Neutrophil (primary cell): ENCODE measurements around the gene PEMT.
A peak's percentile ranks its signal among the peaks of the same experiment; 100 is the strongest.

Experiments used
- H3K27ac ChIP-seq: fragments of 200-600 bp; sonication (generic); 2 replicates; pipeline ENCODE4 v1.5.1; 2016; ENCODE audit warnings: mild to moderate bottlenecking, moderate library complexity
- H3K27me3 ChIP-seq: fragments of 200-600 bp; sonication (generic); 2 replicates; pipeline ENCODE4 v1.6.0; 2016; ENCODE audit warnings: mild to moderate bottlenecking
- H3K36me3 ChIP-seq: fragments of 200-600 bp; sonication (generic); 2 replicates; pipeline ENCODE4 v1.5.1; 2017
- H3K4me1 ChIP-seq, 2 experiments: fragments of 200-600 bp in 1 of 2; sonication (generic) in 1 of 2; 1 replicate in 1 of 2; 2 replicates in 1 of 2; pipeline versions ENCODE4 v1.5.1 to v1.6.1; 2013 to 2016; ENCODE audit warnings: low read depth in 1 of 2, low read length in 1 of 2, mild to moderate bottlenecking in 1 of 2, moderate library complexity in 1 of 2; ENCODE audit not compliant: control insufficient read depth in 1 of 2, insufficient read depth in 1 of 2
- H3K4me3 ChIP-seq, 2 experiments: fragments of 200-600 bp in 1 of 2; sonication (generic) in 1 of 2; 1 replicate in 1 of 2; 2 replicates in 1 of 2; pipeline ENCODE4 v1.5.1; 2013 to 2016; ENCODE audit warnings: low read depth in 1 of 2, low read length in 1 of 2, mild to moderate bottlenecking in 1 of 2, moderate library complexity in 1 of 2
- H3K9me3 ChIP-seq: fragments of 200-600 bp; sonication (generic); 2 replicates; pipeline ENCODE4 v1.5.1; 2016
- TF ChIP-seq, protein P1 (sequence below): fragments of 200-600 bp; sonication (generic); IDR thresholded peaks from 2 replicates; pipeline ENCODE4 v1.5.1; 2016; ENCODE audit warnings: antibody characterized with exemption

The PEMT gene

GRCh38 chr17:17496189-17497064 is 95.1 kb downstream of the PEMT start, which contains the start of gene RASD1:
TSS of gene RASD1 (minus strand) at chr17:17496395. CDS start at chr17:17496181, 214 bp downstream.
- peak within 1 kb of the TSS; percentile 67 to 73 for H3K4me3 ChIP-seq

DNA sequence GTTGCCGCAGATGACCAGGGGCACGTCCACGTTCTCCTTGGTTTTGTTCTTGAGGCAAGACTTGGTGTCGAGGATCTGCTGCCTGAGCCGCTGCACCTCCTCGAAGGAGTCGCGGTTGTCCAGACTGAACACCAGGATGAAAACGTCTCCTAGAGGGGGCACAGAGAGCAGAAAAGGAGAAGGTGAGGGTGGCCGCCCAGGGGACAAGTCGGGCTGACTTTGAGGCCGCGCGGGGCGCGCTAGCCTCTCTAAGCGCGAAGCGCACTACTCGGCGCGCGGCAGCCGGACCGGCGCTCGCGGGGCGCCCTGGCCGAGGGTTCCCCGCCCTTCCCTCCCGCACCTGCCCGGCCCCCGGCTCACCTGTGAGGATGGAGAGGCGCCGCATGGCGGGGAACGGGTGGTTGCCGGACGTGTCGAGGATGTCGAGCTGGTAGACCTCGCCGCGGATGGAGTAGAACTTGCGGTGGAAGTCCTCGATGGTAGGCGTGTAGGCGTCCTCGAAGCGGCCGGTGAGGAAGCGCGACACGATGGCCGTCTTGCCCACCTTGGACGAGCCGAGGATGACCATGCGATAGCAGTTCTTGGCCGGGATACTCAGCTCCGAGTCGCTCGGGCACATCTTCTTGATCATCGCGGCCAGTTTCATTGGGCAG is 95.8 kb downstream of the PEMT start:
- TF ChIP-seq, protein P1, sequence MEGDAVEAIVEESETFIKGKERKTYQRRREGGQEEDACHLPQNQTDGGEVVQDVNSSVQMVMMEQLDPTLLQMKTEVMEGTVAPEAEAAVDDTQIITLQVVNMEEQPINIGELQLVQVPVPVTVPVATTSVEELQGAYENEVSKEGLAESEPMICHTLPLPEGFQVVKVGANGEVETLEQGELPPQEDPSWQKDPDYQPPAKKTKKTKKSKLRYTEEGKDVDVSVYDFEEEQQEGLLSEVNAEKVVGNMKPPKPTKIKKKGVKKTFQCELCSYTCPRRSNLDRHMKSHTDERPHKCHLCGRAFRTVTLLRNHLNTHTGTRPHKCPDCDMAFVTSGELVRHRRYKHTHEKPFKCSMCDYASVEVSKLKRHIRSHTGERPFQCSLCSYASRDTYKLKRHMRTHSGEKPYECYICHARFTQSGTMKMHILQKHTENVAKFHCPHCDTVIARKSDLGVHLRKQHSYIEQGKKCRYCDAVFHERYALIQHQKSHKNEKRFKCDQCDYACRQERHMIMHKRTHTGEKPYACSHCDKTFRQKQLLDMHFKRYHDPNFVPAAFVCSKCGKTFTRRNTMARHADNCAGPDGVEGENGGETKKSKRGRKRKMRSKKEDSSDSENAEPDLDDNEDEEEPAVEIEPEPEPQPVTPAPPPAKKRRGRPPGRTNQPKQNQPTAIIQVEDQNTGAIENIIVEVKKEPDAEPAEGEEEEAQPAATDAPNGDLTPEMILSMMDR = no peak
- Histone ChIP-seq H3K4me1 (peaks cover 18 to 27% of the 10 kb centered on the region in 2 experiments), H3K9me3 (no peaks in the 10 kb centered on the region), H3K27ac (no peak overlapping the region), H3K27me3 (peaks cover 55% of the 10 kb centered on the region), H3K4me3 (peak overlapping the region; percentile 67 to 73), H3K36me3 (peaks cover 25% of the 10 kb centered on the region)

More at GRCh38 chr17:17496189-17497064, 95.1 kb downstream of the PEMT start, which contains the start of gene RASD1:
- Histone ChIP-seq H3K27me3 (peaks cover 55% of the 10 kb centered on the region), H3K9me3 (no peaks in the 10 kb centered on the region), H3K4me1 (peaks cover 18 to 27% of the 10 kb centered on the region in 2 experiments), H3K36me3 (peaks cover 18% of the 10 kb centered on the region), H3K27ac (peak within 1 kb of the TSS; percentile 42)
- TF ChIP-seq, protein P1 = peak; percentile 93

DNA sequence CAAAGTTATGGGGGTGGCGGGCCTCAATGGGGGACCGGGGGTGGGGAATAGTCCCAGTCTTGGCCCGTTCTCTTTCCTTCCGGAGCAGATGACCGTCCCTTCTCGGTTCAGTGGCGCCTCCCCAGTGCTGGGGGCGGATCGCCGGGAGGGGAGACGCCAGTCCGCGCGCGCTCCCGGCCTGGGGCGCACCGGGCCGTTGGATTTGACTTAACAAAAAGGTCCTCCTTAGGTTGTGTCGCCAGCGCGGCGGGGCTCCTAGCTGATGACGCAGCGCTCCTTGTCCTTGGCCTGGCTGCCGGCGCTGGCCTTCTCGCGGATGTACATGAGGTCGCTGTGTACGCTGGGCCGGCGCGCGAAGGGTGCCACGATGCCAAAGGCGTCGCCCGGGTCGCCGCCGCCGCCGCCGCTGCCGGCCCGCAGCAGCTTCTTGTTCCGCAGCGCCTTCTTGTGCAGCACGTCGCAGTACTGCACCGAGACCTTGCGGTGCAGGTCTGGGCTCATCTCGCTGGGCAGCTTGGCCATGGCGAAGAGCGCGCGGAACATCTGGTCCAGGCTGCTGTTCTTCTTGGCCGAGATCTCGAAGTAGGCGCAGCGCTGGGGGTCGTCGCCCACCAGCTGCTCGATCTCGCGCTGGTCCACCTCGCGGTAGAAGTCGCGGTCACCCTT is 96.5 kb downstream of the PEMT start:
- Histone ChIP-seq H3K9me3 (no peaks in the 10 kb centered on the region), H3K36me3 (peaks cover 30% of the 10 kb centered on the region), H3K27me3 (peaks cover 55% of the 10 kb centered on the region), H3K27ac (no peak overlapping the region), H3K4me3 (peak overlapping the region in 1 of 2 experiments; percentile 73), H3K4me1 (peaks cover 18 to 27% of the 10 kb centered on the region in 2 experiments)
- TF ChIP-seq, protein P1 = no peak

GRCh38 chr17:17494499-17494869 is 97.0 kb downstream of the PEMT start:
- no peak overlapping the region for H3K27ac ChIP-seq
- H3K4me3 ChIP-seq = no peak overlapping the region
- H3K36me3 ChIP-seq = peaks cover 30% of the 10 kb centered on the region
- peaks cover 18 to 27% of the 10 kb centered on the region in 2 experiments for H3K4me1 ChIP-seq
- H3K27me3 ChIP-seq = peaks cover 55% of the 10 kb centered on the region
- TF ChIP-seq, protein P1 = no peak
- no peaks in the 10 kb centered on the region for H3K9me3 ChIP-seq

- H3K36me3 ChIP-seq = peaks cover 30% of the 10 kb centered on the region
- TF ChIP-seq, protein P1 = no peak
- no peak overlapping the region for H3K4me3 ChIP-seq
Observed at GRCh38 chr17:17493986-17494466, 97.5 kb downstream of the PEMT start.

More at GRCh38 chr17:17493986-17494466, 97.5 kb downstream of the PEMT start:
- H3K27me3 ChIP-seq = peaks cover 55% of the 10 kb centered on the region
- no peak overlapping the region for H3K27ac ChIP-seq
- no peaks in the 10 kb centered on the region for H3K9me3 ChIP-seq
- H3K4me1 ChIP-seq = peaks cover 18 to 27% of the 10 kb centered on the region in 2 experiments
